GM12892 (cell line): ENCODE measurements around the gene LSAMP.

Experiments
- POLR2A ChIP-seq: IDR thresholded peaks from 2 replicates; pipeline ENCODE4 v1.6.1; 2011; ENCODE audit warnings: low read depth, low read length, control low read depth
- POLR2AphosphoS5 ChIP-seq: IDR thresholded peaks from 2 replicates; pipeline ENCODE4 v1.6.1; 2011; ENCODE audit warnings: low read depth, low read length, control low read depth
- TAF1 ChIP-seq: IDR thresholded peaks from 2 replicates; pipeline ENCODE4 v1.6.1; 2011; ENCODE audit warnings: low read depth, mild to moderate bottlenecking, control low read depth, low read length, borderline replicate concordance

GRCh38 chr3:116259984-116260383 lies 185.3 kb downstream of the LSAMP start:
- no peak for TF ChIP-seq POLR2A
- no peak for TF ChIP-seq POLR2AphosphoS5
- TF ChIP-seq TAF1: no peak
